OCI-LY7 (cell line): ENCODE results near the gene EPHB1. TPM values are rescaled to one million over a fixed set of nuclear protein-coding genes. Genes with fewer than 3 reads are reported as not detected.

Experiments
- BruUV-seq: library from RNA; stranded (reverse); fragments of 400-500 nt; replicated peaks from 2 replicates; lab custom pipeline; 2021; lab: Mats Ljungman, UMichigan
- CTCF ChIA-PET: fragments of 300-600 bp; sonication (Branson Sonifier 250); formaldehyde crosslinking; loops from one replicate; lab custom pipeline; 2022; ENCODE audit warnings: antibody characterized with exemption; ENCODE audit not compliant: unreplicated experiment; lab: Charles Lee
- POLR2A ChIA-PET: fragments of 300-600 bp; sonication (Branson Sonifier 250); formaldehyde crosslinking; loops from one replicate; lab custom pipeline; 2022; ENCODE audit warnings: antibody characterized with exemption; lab: Charles Lee
- DNase-seq: peaks from one replicate; pipeline ENCODE4 v3.0.0-alpha.2; 2015; ENCODE audit warnings: low spot score
- H2AFZ ChIP-seq: fragments of 200-600 bp; sonication (generic), shearing (Covaris generic); 2 replicates; pipeline ENCODE4 v1.6.1; 2014; ENCODE audit warnings: mild to moderate bottlenecking, antibody characterized with exemption, low read length, moderate library complexity
- H3K27ac ChIP-seq: fragments of 200-600 bp; sonication (generic); 2 replicates; pipeline ENCODE4 v1.5.1; 2014; ENCODE audit warnings: mixed run types, low read depth, mild to moderate bottlenecking, moderate library complexity, low read length, inconsistent platforms; ENCODE audit not compliant: poor library complexity, severe bottlenecking
- H3K36me3 ChIP-seq: fragments of 200-600 bp; sonication (generic); 2 replicates; pipeline ENCODE4 v1.6.1; 2014; ENCODE audit warnings: mild to moderate bottlenecking, antibody characterized with exemption, low read length, moderate library complexity, mixed read lengths; ENCODE audit not compliant: insufficient read depth
- H3K4me1 ChIP-seq: fragments of 200-600 bp; sonication (generic); 2 replicates; pipeline ENCODE4 v1.5.1; 2014; ENCODE audit warnings: mild to moderate bottlenecking, low read length; ENCODE audit not compliant: insufficient read depth, poor library complexity, severe bottlenecking
- H3K4me2 ChIP-seq: fragments of 200-600 bp; sonication (generic); 2 replicates; pipeline ENCODE4 v1.6.1; 2014; ENCODE audit warnings: mild to moderate bottlenecking, low read length
- H3K4me3 ChIP-seq: fragments of 200-600 bp; sonication (generic); 2 replicates; pipeline ENCODE4 v1.5.1; 2014; ENCODE audit warnings: mild to moderate bottlenecking, low read depth, low read length; ENCODE audit not compliant: poor library complexity, severe bottlenecking
- H3K79me2 ChIP-seq: fragments of 200-600 bp; sonication (generic); 2 replicates; pipeline ENCODE4 v1.6.1; 2016; ENCODE audit warnings: low read depth, mild to moderate bottlenecking, low read length, moderate library complexity, mixed read lengths; ENCODE audit not compliant: insufficient read depth
- H3K9me2 ChIP-seq: fragments of 200-600 bp; sonication (generic); 2 replicates; pipeline ENCODE4 v1.6.1; 2016; ENCODE audit warnings: mild to moderate bottlenecking, low read length, mixed read lengths; ENCODE audit not compliant: insufficient read depth
- H3K9me3 ChIP-seq: fragments of 200-600 bp; sonication (generic); 2 replicates; pipeline ENCODE4 v1.6.1; 2014; ENCODE audit warnings: mild to moderate bottlenecking, mixed run types, low read length, mixed read lengths
- H4K20me1 ChIP-seq: fragments of 200-600 bp; sonication (generic); 2 replicates; pipeline ENCODE4 v1.6.1; 2014; ENCODE audit warnings: mild to moderate bottlenecking, antibody characterized with exemption, low read length, moderate library complexity, mixed read lengths; ENCODE audit not compliant: insufficient read depth
- CTCF ChIP-seq: fragments of 200-600 bp; sonication (generic); conservative IDR thresholded peaks from 2 replicates; pipeline ENCODE4 v1.5.1; 2014; ENCODE audit warnings: mild to moderate bottlenecking, antibody characterized with exemption, low read length, moderate library complexity, mixed read lengths
- EZH2phosphoT487 ChIP-seq: fragments of 200-600 bp; sonication (generic); IDR thresholded peaks from 2 replicates; pipeline ENCODE4 v1.6.1; 2018; ENCODE audit warnings: low read depth, borderline replicate concordance, mild to moderate bottlenecking, mixed run types, antibody characterized with exemption, low read length, moderate library complexity, mixed read lengths
- intact Hi-C: fragments of 100-400 bp; cut with micrococcal nuclease; formaldehyde crosslinking; loops from one replicate; pipeline ENCODE4 v1.10.0; 2022; ENCODE audit not compliant: unreplicated experiment
- total RNA-seq, 2 experiments: library from RNA; depleted of rRNA in 1 of 2; stranded (reverse); fragments of >200 nt in 1 of 2; shearing (Covaris generic) in 1 of 2; gene quantifications; 2 replicates each; pipeline ENCODE4 v1.2.3, GENCODE V29; 2014 to 2022

EPHB1 gene
- total RNA-seq, 2 experiments from 2014 or later = 0.54 to 1.3 TPM

GRCh38 chr3:134858441-134859035 is 63.5 kb downstream of the EPHB1 start:
- intact Hi-C loops = no loop called here
- TF ChIP-seq EZH2phosphoT487 (no peak), CTCF (no peak)
- POLR2A ChIA-PET = no interaction called here

GRCh38 chr3:134859341-134859740 is 64.3 kb downstream of the EPHB1 start:
- H3K9me3 ChIP-seq = no peaks in the 10 kb centered on the region
- no peak overlapping the region for H2AFZ ChIP-seq
- H3K4me3 ChIP-seq = no peak overlapping the region
- intact Hi-C loops = no loop called here
- H4K20me1 ChIP-seq = no peaks in the 10 kb centered on the region
- BruUV-seq = no TSS peak
- no peak overlapping the region for H3K27ac ChIP-seq
- no peaks in the 10 kb centered on the region for H3K9me2 ChIP-seq
- no peaks in the 10 kb centered on the region for H3K79me2 ChIP-seq
- H3K4me2 ChIP-seq = no peak overlapping the region
- H3K4me1 ChIP-seq = no peaks in the 10 kb centered on the region
- no peak for DNase-seq
- ChIA-PET POLR2A (no interaction called here), CTCF (no interaction called here)
- H3K36me3 ChIP-seq = no peaks in the 10 kb centered on the region
- TF ChIP-seq CTCF (no peak), EZH2phosphoT487 (no peak)

More at GRCh38 chr3:134858441-134859035, 63.5 kb downstream of the EPHB1 start:
- no peaks in the 10 kb centered on the region for H4K20me1 ChIP-seq
- H3K27ac ChIP-seq = no peak overlapping the region
- DNase-seq = no peak
- no peak overlapping the region for H3K4me3 ChIP-seq
- H3K4me1 ChIP-seq = peaks cover 5% of the 10 kb centered on the region
- H3K36me3 ChIP-seq = no peaks in the 10 kb centered on the region
- H3K79me2 ChIP-seq = no peaks in the 10 kb centered on the region
- CTCF ChIA-PET = no interaction called here
- no peaks in the 10 kb centered on the region for H3K9me3 ChIP-seq
- no peak overlapping the region for H3K4me2 ChIP-seq
- H3K9me2 ChIP-seq = no peaks in the 10 kb centered on the region
- no TSS peak for BruUV-seq
- no peak overlapping the region for H2AFZ ChIP-seq

- Histone ChIP-seq H3K36me3 (no peaks in the 10 kb centered on the region), H3K9me2 (no peaks in the 10 kb centered on the region), H3K4me3 (no peak overlapping the region), H3K4me1 (no peaks in the 10 kb centered on the region), H3K27ac (no peak overlapping the region), H2AFZ (no peak overlapping the region), H3K9me3 (no peaks in the 10 kb centered on the region), H4K20me1 (no peaks in the 10 kb centered on the region), H3K4me2 (no peak overlapping the region), H3K79me2 (no peaks in the 10 kb centered on the region)
- ChIA-PET POLR2A (no interaction called here), CTCF (no interaction called here)
- BruUV-seq = no TSS peak
- intact Hi-C loops = no loop called here
- no peak for DNase-seq
- TF ChIP-seq EZH2phosphoT487 (no peak), CTCF (no peak)
These were observed 65.1 kb downstream of the EPHB1 start for GRCh38 chr3:134860141-134860540.
